Ectodermal cell (in vitro differentiated cells): ENCODE measurements around the gene KNL1.

Experiments used
- H3K27ac ChIP-seq: 2 replicates; pipeline ENCODE4 v1.7.0; 2013; ENCODE audit warnings: mild to moderate bottlenecking, low read depth, low read length; ENCODE audit not compliant: insufficient read depth, poor library complexity, severe bottlenecking
- H3K27me3 ChIP-seq: 2 replicates; pipeline ENCODE4 v1.7.0; 2013; ENCODE audit warnings: mild to moderate bottlenecking, low read length; ENCODE audit not compliant: insufficient read depth, control insufficient read depth, poor library complexity, severe bottlenecking
- H3K36me3 ChIP-seq: one replicate; pipeline ENCODE4 v1.7.0; 2013; ENCODE audit warnings: low read length; ENCODE audit not compliant: control insufficient read depth, insufficient read depth
- H3K4me1 ChIP-seq: one replicate; pipeline ENCODE4 v1.7.0; 2013; ENCODE audit warnings: low read length; ENCODE audit not compliant: control insufficient read depth, insufficient read depth
- H3K4me3 ChIP-seq: 2 replicates; pipeline ENCODE4 v1.7.0; 2013; ENCODE audit warnings: low read depth, low read length, control low read depth; ENCODE audit not compliant: insufficient read depth
- H3K9me3 ChIP-seq: 2 replicates; pipeline ENCODE4 v1.7.0; 2013; ENCODE audit warnings: mild to moderate bottlenecking, low read length, moderate library complexity; ENCODE audit not compliant: control insufficient read depth
- WGBS, 2 experiments: methylation state at CpG; one replicate each; pipeline ENCODE4 v1.1.7; 2013; ENCODE audit warnings: missing lambda C conversion rate in 2 of 2; 5-methylcytosine and 5-hydroxymethylcytosine counted together

KNL1 gene

DNA sequence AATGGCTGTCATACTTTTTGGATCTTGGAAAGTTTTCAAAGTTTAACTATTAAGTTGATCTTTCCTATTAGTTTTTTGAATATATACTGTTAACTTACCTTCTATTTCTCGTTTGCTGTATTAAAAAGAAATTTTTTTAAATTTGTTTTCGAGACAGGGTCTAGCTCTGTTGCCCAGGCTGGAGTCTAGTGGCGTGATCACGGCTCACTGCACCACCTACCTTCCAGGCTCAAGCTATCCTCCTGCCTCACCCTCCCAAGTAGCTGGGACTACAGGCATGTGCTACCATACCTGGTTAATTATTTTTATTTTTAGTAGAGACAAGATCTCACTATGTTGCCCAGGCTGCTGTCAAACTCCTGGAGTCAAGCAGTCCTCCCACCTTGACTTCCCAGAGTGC lies 4.6 kb downstream of the KNL1 start:
- H3K27ac ChIP-seq = no peak overlapping the region
- H3K36me3 ChIP-seq = no peaks in the 10 kb centered on the region
- H3K4me3 ChIP-seq = no peak overlapping the region
- WGBS, 2 experiments = 85% methylated on average over 3 to 4 of the region's 4 CpGs
- H3K27me3 ChIP-seq = no peaks in the 10 kb centered on the region
- no peaks in the 10 kb centered on the region for H3K4me1 ChIP-seq
- no peaks in the 10 kb centered on the region for H3K9me3 ChIP-seq

DNA sequence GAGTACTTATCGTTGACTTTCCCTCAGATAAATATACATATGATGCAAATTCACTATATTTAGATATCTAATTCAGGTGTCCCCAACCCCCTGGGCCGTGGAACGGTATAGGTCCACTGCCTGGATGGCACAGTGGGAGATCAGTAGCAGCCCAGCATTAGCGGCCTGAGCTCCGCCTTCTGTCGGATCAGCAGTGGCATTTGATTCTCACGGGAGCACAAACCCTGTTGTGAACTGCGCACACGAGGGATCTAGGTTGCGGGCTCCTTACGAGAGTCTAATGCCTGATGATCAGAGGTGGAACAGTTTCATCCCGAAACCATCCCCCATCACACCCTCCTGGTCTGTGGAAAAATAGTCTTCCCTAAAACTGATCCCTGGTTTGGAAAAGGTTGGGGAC lies 6.9 kb downstream of the KNL1 start:
- Histone ChIP-seq H3K4me3 (no peak overlapping the region), H3K9me3 (no peaks in the 10 kb centered on the region), H3K27ac (no peak overlapping the region), H3K36me3 (no peaks in the 10 kb centered on the region), H3K27me3 (no peaks in the 10 kb centered on the region), H3K4me1 (no peaks in the 10 kb centered on the region)
- 92% methylated on average over 12 of the region's 12 CpGs for WGBS, 2 experiments

DNA sequence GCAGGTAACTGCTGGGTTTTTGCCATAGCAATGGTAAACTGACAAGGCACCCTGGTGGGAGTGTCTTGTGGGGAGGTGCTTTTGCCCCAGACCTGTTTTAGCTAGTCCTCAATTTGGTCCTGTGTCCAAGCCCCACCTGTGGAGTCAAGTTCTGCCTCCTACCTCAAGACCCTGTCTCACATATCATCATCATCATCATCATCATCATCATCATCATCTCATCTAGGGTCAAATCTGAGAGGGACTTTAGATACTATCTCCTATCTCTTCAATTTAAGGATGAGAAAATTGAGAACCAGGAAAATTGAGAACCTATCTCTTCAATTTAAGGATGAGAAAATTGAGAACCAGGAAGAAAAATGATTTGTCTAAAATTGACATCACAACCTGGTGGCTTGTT lies 9.9 kb downstream of the KNL1 start:
- Histone ChIP-seq H3K27me3 (no peaks in the 10 kb centered on the region), H3K4me3 (no peak overlapping the region), H3K4me1 (no peaks in the 10 kb centered on the region), H3K36me3 (no peaks in the 10 kb centered on the region), H3K9me3 (no peaks in the 10 kb centered on the region), H3K27ac (no peak overlapping the region)

DNA sequence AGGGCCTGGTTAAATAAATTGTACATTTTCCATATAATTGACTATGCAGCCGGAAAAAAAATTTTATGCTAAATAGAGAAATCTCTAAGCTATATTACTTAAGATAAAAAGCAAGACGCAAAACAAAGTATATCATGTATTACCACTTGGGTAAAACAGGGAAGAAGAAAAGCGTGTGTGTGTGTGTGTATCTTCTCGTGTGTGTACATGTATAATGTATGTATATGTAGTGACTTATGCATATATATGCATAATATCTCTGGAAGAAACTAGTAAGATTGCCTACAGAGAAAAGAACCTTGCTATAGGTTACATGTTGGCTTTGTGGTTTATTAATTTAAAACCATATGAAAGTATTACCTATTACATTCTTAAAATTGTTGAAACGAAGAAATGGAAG lies 19.0 kb downstream of the KNL1 start:
- Histone ChIP-seq H3K4me1 (no peaks in the 10 kb centered on the region), H3K36me3 (no peaks in the 10 kb centered on the region)

DNA sequence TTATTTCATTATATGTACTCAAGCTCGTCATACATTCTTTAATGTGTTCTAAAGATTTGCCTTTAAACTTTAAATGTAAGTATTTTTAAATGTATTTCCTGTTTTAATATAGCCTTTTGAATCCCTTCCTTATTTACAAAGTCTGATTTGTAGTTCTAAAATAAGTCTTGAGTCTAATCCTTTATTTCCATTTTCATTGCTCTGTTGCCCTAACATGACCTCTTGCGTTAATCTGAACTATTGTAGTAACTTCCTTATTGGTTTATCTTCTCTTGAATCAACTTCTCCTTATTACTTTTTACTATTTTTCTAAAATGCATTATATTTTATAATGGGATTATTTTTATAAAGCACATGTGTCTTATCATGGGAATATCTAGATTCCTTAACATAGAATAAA lies 24.0 kb downstream of the KNL1 start:
- Histone ChIP-seq H3K4me1 (no peaks in the 10 kb centered on the region), H3K4me3 (no peak overlapping the region), H3K36me3 (peaks cover 10% of the 10 kb centered on the region), H3K27ac (no peak overlapping the region), H3K27me3 (no peaks in the 10 kb centered on the region), H3K9me3 (no peaks in the 10 kb centered on the region)
- 100% methylated on average over 1 of the region's 2 CpGs for WGBS, 2 experiments

More for the DNA sequence above, 19.0 kb downstream of the KNL1 start:
- Histone ChIP-seq H3K9me3 (no peaks in the 10 kb centered on the region), H3K27ac (no peak overlapping the region), H3K27me3 (no peaks in the 10 kb centered on the region), H3K4me3 (no peak overlapping the region)
- WGBS, 2 experiments = 70 to 85% methylated on average over 3 of the region's 5 CpGs

DNA sequence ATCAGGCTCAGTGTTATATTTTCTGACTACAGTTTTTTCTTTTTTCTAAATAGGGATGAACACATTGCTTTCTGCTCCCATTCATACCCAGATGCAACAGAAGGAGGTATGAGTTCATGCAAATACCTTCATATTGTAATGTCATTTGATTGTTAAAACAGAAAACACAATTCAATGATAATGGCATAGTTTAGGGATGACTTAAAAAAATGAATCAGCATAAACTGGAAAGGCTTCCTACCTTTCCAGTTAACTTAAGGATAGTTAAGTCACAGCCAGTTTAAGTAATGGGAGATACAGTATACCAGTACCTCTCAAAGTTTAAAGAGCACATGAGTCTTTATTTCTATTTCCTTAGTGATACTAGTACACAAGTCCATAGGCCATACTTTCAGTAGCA lies 24.9 kb downstream of the KNL1 start:
- H3K4me1 ChIP-seq = no peaks in the 10 kb centered on the region
- H3K27me3 ChIP-seq = no peaks in the 10 kb centered on the region
- H3K36me3 ChIP-seq = peaks cover 10% of the 10 kb centered on the region
- no peak overlapping the region for H3K4me3 ChIP-seq
- no peak overlapping the region for H3K27ac ChIP-seq
- H3K9me3 ChIP-seq = no peaks in the 10 kb centered on the region

DNA sequence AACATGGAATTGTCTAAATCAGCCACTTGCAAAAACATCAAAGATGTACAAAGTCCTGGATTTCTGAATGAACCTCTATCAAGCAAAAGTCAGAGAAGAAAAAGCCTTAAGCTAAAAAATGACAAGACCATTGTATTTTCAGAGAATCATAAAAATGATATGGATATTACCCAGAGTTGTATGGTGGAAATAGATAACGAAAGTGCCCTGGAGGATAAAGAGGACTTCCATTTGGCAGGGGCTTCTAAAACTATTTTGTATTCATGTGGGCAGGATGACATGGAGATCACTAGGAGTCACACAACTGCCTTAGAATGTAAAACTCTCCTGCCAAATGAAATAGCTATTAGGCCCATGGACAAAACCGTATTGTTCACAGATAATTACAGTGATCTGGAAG lies 29.3 kb downstream of the KNL1 start:
- H3K27ac ChIP-seq = no peak overlapping the region
- H3K4me1 ChIP-seq = no peaks in the 10 kb centered on the region
- peaks cover 10% of the 10 kb centered on the region for H3K36me3 ChIP-seq
- H3K9me3 ChIP-seq = no peaks in the 10 kb centered on the region
- H3K4me3 ChIP-seq = no peak overlapping the region
- no peaks in the 10 kb centered on the region for H3K27me3 ChIP-seq
- 95 to 97% methylated on average over 2 of the region's 2 CpGs for WGBS, 2 experiments

DNA sequence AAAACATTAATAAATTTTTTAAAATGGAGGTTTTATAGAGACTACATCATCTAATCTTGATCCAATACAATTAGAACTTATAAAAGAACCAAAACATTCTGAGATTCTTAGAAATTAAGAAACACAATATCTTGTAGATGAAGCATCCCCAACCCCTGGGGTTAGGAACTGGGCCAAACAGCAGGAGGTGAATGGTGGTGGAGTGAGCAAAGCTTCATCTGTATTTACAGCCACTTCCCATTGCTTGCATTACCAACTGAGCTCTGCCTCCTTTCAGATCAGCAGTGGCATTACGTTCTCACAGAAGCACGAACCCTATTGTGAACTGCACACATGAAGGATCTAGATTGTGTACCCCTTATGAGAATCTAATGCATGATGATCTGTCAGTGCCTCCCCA lies 36.3 kb downstream of the KNL1 start:
- H3K4me1 ChIP-seq = no peaks in the 10 kb centered on the region
- H3K27me3 ChIP-seq = no peaks in the 10 kb centered on the region
- H3K9me3 ChIP-seq = no peaks in the 10 kb centered on the region
- H3K36me3 ChIP-seq = no peaks in the 10 kb centered on the region
- no peak overlapping the region for H3K4me3 ChIP-seq
- WGBS, 2 experiments = 96% methylated on average over 2 of the region's 2 CpGs
- H3K27ac ChIP-seq = no peak overlapping the region

DNA sequence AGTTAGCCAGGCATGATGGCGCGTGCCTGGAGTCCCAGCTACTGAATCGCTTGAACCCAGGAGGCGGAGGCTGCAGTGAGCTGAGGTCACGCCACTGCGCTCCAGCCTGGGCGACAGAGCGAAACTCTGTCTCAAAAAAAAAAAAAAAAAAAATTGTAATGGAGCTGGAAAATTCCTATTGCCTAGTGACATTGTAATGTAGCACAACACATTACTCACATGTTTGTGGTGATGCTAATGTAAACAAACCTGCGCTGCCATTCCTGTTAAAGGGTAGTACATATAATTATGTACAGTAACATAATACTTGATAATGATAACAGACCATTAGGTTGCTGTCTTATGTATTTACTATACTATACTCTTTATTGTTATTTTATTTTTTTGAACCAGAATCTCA lies 39.1 kb downstream of the KNL1 start:
- Histone ChIP-seq H3K36me3 (peaks cover 7% of the 10 kb centered on the region), H3K9me3 (no peaks in the 10 kb centered on the region), H3K27me3 (no peaks in the 10 kb centered on the region), H3K4me1 (no peaks in the 10 kb centered on the region), H3K27ac (no peak overlapping the region), H3K4me3 (no peak overlapping the region)
- 96 to 97% methylated on average over 8 of the region's 9 CpGs for WGBS, 2 experiments

DNA sequence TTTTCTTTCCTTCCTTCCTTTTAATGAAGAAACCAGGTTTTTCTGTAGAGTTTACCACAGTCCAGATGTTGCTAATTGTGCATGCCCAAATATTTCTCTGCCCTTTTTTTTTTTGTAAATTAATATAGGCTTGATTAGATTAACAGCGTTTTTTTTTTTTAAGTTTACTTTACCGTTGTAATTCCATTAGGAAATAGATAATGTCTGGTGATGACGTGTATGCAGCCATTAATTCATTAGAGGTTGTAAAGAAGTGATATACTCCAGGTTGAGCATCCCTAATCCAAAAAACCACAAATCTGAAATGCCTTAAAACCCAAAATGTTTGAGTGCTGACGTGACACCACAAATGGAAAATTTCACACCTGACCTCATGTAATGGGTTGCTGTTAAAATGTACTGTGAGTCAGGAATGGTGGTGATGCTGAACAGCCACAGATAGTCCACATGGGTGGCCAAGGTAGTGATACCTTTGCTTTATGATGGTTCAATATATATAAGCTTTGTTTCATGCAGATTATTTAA lies 43.2 kb downstream of the KNL1 start:
- H3K36me3 ChIP-seq = peaks cover 7% of the 10 kb centered on the region
- H3K27me3 ChIP-seq = no peaks in the 10 kb centered on the region
- no peaks in the 10 kb centered on the region for H3K9me3 ChIP-seq
- H3K4me1 ChIP-seq = no peaks in the 10 kb centered on the region
- 91 to 100% methylated on average over 2 to 4 of the region's 4 CpGs for WGBS, 2 experiments
- no peak overlapping the region for H3K27ac ChIP-seq
- H3K4me3 ChIP-seq = no peak overlapping the region

DNA sequence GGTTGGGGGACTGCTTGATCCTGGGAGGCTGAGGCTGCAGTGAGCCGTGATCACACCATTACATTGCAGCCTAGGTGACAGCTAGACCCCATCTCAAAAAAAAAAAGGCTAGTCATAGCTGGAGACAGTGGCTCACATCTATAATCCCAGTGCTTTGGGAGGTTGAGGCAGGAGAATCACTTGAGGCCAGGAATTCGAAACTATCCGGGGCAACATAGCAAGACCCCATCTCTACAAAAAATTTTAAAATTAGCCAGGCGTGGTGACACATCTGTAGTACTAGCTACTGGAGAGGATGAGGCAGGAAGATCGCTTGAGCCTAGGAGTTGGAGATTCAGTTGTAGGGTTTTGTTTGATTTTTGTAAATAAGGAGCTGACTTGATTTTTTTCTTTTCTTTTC lies 45.6 kb downstream of the KNL1 start:
- H3K27me3 ChIP-seq = no peaks in the 10 kb centered on the region
- 95 to 96% methylated on average over 5 of the region's 5 CpGs for WGBS, 2 experiments
- H3K4me1 ChIP-seq = no peaks in the 10 kb centered on the region
- no peak overlapping the region for H3K27ac ChIP-seq
- no peaks in the 10 kb centered on the region for H3K9me3 ChIP-seq
- H3K36me3 ChIP-seq = peaks cover 7% of the 10 kb centered on the region
- no peak overlapping the region for H3K4me3 ChIP-seq
